HFF-Myc (cell line): ENCODE data around the gene PRPF40B.
A peak's percentile ranks its signal among the peaks of the same experiment; 100 is the strongest.

Source experiments
- DNase-seq: peaks from one replicate; pipeline ENCODE4 v3.0.0-alpha.2; 2011; ENCODE audit warnings: low read depth; ENCODE audit errors: extremely low read depth
- H3K4me3 ChIP-seq: replicated peaks from 2 replicates; pipeline ENCODE4 v1.5.1; 2011; ENCODE audit warnings: low read depth, mild to moderate bottlenecking, control low read depth, low read length
- TF ChIP-seq, protein P1 (sequence below): IDR thresholded peaks from 2 replicates; pipeline ENCODE4 v1.5.1; 2012; ENCODE audit warnings: mild to moderate bottlenecking, low read depth, low read length, control low read depth; ENCODE audit errors: missing control alignments

PRPF40B gene

DNA sequence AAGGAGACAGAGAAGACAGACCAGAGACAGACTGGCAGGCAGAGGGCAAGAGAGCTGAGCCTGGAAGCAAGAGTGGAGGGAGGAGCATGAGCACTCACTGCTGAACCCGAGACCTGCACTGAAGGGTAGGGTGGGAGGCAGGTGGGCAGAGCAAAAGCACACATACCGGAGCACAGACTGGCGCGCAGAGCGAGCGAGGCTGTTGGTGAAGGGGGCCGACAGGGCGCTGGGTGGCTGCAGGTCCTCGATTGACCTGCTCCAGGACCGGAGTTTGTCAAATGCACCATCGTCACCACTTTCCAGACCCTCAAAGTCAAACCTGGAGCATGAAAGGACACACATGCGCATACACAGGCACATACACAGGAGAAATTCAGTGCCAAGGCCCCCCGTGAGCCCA, 34.9 kb downstream of the PRPF40B start:
- TF ChIP-seq, protein P1, sequence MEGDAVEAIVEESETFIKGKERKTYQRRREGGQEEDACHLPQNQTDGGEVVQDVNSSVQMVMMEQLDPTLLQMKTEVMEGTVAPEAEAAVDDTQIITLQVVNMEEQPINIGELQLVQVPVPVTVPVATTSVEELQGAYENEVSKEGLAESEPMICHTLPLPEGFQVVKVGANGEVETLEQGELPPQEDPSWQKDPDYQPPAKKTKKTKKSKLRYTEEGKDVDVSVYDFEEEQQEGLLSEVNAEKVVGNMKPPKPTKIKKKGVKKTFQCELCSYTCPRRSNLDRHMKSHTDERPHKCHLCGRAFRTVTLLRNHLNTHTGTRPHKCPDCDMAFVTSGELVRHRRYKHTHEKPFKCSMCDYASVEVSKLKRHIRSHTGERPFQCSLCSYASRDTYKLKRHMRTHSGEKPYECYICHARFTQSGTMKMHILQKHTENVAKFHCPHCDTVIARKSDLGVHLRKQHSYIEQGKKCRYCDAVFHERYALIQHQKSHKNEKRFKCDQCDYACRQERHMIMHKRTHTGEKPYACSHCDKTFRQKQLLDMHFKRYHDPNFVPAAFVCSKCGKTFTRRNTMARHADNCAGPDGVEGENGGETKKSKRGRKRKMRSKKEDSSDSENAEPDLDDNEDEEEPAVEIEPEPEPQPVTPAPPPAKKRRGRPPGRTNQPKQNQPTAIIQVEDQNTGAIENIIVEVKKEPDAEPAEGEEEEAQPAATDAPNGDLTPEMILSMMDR, result no peak
- no peak overlapping the region for H3K4me3 ChIP-seq
- DNase-seq, result no peak

- no peak overlapping the region for H3K4me3 ChIP-seq
- TF ChIP-seq, protein P1, result no peak
- DNase-seq, result no peak
Observed at GRCh38 chr12:49659753-49660152, 36.4 kb downstream of the PRPF40B start.

GRCh38 chr12:49661191-49661590, 37.8 kb downstream of the PRPF40B start:
- no peak overlapping the region for H3K4me3 ChIP-seq
- no peak for DNase-seq
- TF ChIP-seq, protein P1, result no peak

DNA sequence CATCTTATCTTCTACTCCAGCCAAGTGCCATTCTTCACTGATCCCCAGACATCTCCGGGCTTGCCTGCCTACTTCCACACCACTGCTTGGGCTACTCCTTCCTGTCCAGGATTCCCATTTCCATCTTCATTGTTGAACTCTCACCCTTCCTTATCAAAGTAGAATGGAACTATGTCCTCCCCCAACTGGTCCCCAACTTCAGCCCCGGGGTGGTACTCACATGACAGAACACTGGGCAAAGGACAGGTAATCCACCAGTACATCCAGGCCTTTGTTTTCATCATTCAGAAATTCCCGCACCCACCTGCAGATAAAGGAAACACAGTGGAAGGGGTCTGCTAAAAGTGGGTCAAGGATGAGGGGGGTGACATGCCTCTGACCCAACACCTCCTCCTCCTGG, 38.4 kb downstream of the PRPF40B start:
- H3K4me3 ChIP-seq, result no peak overlapping the region
- DNase-seq, result no peak
- TF ChIP-seq, protein P1, result no peak

DNA sequence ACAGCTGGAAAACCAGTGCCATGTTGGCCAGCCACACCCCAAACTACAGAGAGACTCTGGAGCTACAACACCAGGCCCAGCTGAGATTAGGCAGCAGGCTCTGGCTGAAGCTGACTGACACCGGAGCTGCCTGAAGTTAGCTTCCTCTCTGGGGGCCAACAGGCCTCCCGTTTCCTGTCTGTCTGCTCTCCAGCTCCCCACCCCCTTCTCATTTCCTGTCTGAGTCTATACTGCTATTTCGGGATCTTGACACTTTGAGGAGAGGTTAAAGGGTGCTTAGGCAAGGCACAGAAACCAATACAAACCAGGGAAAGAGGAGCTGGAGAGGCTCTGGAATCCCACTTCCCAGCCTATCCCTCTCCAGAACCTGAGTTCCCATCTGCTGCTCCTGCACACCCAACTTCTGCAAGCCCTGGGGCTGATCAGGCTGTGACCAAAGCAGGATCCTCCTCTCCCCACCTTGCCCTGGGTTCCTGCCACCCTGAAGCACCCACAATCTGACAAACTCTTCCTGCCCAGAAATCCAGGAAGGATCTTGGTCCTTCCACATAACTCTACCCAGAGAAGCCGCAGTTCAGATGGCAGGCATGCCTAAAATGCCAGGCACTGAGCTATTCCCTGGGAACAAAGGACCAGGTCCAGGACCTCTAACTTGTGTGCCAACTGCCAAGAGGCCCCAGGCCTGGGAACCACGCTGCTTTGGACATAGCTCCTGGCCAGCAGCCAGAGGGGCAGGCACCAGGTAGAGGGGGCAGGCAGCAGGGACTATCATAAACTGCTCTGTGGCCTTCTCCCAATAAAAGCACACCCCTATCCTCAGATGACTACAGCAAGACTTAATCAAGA, 39.9 kb downstream of the PRPF40B start:
- no peak overlapping the region for H3K4me3 ChIP-seq
- DNase-seq, result peak; percentile 82
- TF ChIP-seq, protein P1, result no peak

DNA sequence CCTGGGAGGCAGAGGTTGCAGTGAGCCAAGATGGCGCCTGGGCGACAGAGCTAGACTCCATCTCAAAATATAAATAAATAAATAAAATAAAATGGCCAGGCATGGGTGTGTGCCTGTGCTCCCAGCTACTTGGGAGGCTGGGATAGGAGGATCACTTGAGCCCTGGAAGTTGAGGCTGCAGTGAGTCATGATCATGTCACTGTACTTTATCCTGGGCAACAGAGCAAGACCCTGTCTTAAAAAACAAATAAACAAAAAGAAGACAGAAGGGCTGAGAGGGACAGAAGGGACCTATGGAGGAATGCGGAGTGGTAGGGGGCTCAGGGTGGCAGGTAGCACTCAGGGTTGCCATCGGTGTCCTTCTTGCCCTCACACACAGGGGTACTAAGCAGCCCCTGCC, 40.8 kb downstream of the PRPF40B start:
- H3K4me3 ChIP-seq, result no peak overlapping the region
- DNase-seq, result no peak
- TF ChIP-seq, protein P1, result no peak
